ENCODE measurements around the gene ERCC6. TPM values are rescaled to one million over a fixed set of nuclear protein-coding genes. Genes with fewer than 3 reads are reported as not detected.

Gene ERCC6
- total RNA-seq, 2 experiments from 2014 or later, result 14.2 to 16.2 TPM

DNA sequence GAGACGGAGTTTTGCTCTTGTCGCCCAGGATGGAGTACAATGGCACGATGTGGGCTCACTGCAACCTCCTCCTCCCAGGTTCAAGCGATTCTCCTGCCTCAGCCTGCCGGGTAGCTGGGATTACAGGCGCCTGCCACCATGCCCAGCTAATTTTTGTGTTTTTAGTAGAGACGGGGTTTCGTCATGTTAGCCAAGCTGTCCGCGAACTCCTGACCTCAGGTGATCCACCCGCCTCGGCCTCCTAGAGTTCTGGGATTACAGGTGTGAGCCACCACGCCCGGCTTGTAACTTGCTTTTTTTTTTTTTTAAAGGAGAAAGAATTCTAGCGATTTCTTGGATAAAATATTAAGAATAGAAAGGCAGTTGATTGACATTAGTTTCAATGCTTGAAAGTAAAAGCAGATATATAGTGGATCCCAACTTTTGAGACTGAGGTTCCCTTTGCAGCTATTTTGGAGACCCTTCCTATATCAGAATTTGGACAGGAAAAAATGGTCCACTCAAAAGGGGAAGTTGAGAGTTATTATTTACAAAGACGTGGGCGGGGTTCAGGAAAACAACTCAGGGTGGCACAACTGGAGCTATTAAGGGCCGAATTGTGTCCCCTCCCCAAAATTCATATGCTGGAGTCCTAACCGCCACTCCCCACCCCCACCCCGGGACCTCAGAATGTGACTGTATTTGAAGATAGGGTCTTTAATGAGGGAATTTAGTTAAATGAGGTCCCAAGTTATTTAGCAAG lies 1.3 kb upstream of the ERCC6 start:
- peaks cover 2% of the 10 kb centered on the region for H3K9me3 Mint-ChIP-seq
- H3K4me3 Mint-ChIP-seq, result peak overlapping the region; percentile 90
- H3K36me3 Mint-ChIP-seq (ENCODE audit: low read depth), result peaks cover 3% of the 10 kb centered on the region
- intact Hi-C loops (cut with micrococcal nuclease), result no loop called here
- H3K27ac Mint-ChIP-seq, result no peak overlapping the region
- H3K27me3 Mint-ChIP-seq (ENCODE audit: low read depth), result peaks cover 15% of the 10 kb centered on the region
- H3K4me1 Mint-ChIP-seq (ENCODE audit: low read depth), result peaks cover 26% of the 10 kb centered on the region
- no peak for DNase-seq
- CTCF ChIA-PET, result no interaction called here

DNA sequence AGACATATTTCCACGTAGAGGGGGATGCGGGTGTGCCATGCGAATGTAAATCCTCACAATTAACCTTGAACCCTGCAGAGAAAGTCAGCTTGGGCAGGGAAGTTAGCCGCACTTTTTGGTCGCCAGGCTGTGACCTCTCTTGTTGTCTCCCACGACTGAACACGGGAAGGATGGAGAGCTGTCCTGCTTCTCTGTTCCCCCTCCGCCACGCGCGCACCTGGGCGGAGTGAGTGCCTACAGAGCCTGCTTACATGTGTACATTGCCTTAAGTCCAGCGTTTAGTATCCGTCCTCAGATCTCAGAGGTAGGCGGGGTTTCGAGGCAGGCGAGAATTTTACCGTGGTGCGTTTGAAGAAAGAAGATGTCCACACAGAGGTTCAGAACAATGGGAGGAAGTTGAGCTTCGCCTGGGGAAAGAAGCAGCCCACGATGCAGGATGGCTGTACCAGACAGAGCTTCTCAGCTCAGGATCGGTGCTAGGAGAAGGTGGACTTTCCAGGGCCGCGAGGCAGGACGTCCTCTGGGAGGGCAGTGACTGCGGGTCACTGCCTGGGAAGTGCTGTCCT lies 482 bp upstream of the ERCC6 start:
- Mint-ChIP-seq H3K27ac (peak overlapping the region; percentile 92), H3K27me3 (ENCODE audit: low read depth) (peaks cover 15% of the 10 kb centered on the region), H3K36me3 (ENCODE audit: low read depth) (peaks cover 3% of the 10 kb centered on the region), H3K9me3 (no peaks in the 10 kb centered on the region), H3K4me3 (peak overlapping the region; percentile 90), H3K4me1 (ENCODE audit: low read depth) (peaks cover 32% of the 10 kb centered on the region)
- DNase-seq, result peak; percentile 36
- intact Hi-C loops (cut with micrococcal nuclease), result loop anchor here (2.0 to 5.0 kb wide), 6 partner anchors 357 to 1233 kb away; partner anchors contain the start of genes MAPK8, PARG and TIMM23B
- CTCF ChIA-PET, result interaction anchor here (1.3 to 2.5 kb wide), 4 partner anchors 12 to 883 kb away, joined by 3 to 6 read pairs (median 4); no protein-coding TSS in a partner anchor

DNA sequence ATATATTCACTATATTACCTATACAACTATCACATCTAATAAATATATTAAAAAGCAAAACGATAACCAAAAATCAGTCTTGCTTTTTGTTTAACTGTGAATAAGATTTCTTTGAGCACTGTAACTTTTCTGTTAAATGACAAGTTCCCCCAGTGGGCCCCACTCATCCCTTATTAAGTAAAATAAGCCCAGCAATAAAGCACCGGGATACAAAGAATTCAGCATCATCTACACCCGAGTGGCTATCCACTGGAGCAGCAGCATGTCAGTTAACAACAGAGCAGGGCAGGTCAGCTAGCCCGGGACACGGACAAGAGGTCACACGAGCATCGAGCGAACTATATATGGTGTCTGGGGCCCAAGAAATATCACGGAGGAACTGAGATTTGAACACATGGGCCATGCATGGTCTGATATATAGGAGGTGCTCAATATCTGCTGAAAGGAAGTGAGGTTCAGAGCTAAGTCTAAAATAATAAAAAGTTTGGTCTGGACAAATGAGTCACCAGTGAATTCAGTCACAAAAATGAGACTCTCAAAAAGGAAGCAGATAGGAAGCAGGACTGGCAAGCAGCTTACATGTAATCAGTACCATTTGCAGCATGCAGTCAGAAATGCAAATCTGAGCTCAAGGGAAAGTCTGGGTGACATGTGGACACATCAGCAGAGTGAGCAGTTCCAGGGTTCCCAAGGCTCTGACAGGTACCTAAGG lies 4.1 kb downstream of the ERCC6 start:
- Mint-ChIP-seq H3K27me3 (ENCODE audit: low read depth) (peaks cover 3% of the 10 kb centered on the region), H3K36me3 (ENCODE audit: low read depth) (peaks cover 11% of the 10 kb centered on the region), H3K4me3 (no peak overlapping the region), H3K4me1 (ENCODE audit: low read depth) (peaks cover 40% of the 10 kb centered on the region), H3K27ac (no peak overlapping the region), H3K9me3 (no peaks in the 10 kb centered on the region)
- CTCF ChIA-PET, result no interaction called here
- DNase-seq, result peak; percentile 51
- intact Hi-C loops (cut with micrococcal nuclease), result loop anchor here (1.0 to 5.0 kb wide), 5 partner anchors 27 to 1007 kb away; partner anchors contain the start of genes PARG and TIMM23B

DNA sequence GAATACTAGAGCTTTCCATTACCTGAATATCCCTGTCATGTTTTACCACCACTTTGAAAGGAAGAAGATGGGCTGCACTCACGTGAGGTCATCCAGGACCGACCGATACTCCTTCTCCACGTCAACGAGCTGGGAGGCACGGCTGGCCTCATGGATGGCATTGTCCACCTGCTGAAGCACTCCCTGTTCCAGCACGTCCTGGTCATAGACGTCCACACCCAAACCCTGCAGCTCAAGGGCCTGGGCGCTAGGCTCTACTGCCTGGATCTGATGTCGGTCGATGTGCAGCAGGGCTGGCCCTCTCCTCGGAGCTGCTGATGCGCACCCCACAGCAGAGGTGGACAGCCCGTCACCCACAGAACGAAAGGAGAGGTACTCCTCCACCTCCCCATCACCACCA lies 6.5 kb downstream of the ERCC6 start:
- Mint-ChIP-seq H3K4me3 (no peak overlapping the region), H3K4me1 (ENCODE audit: low read depth) (peaks cover 32% of the 10 kb centered on the region), H3K27me3 (ENCODE audit: low read depth) (no peaks in the 10 kb centered on the region), H3K9me3 (no peaks in the 10 kb centered on the region), H3K36me3 (ENCODE audit: low read depth) (peaks cover 27% of the 10 kb centered on the region), H3K27ac (no peak overlapping the region)
- CTCF ChIA-PET, result no interaction called here
- intact Hi-C loops (cut with micrococcal nuclease), result no loop called here
- no peak for DNase-seq

DNA sequence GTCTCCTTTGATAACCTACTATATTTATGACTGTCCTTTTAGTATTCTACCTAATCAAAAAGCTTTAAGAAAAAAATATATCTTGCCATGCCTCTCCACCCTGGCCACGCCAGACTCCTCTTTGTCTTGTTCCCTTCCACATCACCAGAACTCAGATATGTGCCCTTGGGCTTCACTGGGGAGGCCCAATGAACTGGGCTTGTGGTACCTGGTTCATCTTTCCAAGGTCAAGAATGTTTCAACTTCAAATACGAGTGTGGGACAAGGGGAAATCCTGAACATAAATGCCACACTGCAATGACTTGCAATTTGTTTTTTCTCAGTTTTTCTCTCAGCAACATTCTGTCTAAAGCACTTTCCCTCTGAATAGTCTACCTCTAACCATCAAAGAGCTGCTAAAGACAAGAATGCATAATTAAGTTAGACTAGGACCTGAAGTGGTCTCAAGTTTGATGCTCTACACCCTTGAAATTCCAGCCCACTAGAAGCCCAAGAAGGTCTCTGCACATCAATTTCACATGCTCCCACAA lies 9.9 kb downstream of the ERCC6 start:
- peaks cover 11% of the 10 kb centered on the region for H3K4me1 Mint-ChIP-seq (ENCODE audit: low read depth)
- no peak for DNase-seq
- H3K27ac Mint-ChIP-seq, result no peak overlapping the region
- intact Hi-C loops (cut with micrococcal nuclease), result no loop called here
- no peak overlapping the region for H3K4me3 Mint-ChIP-seq
- H3K9me3 Mint-ChIP-seq, result no peaks in the 10 kb centered on the region
- no peaks in the 10 kb centered on the region for H3K27me3 Mint-ChIP-seq (ENCODE audit: low read depth)
- H3K36me3 Mint-ChIP-seq (ENCODE audit: low read depth), result peaks cover 42% of the 10 kb centered on the region
- CTCF ChIA-PET, result interaction anchor here (0.7 to 1.2 kb wide), 2 partner anchors 10 to 66 kb away, joined by 3 read pairs; partner anchors contain the start of gene ERCC6

DNA sequence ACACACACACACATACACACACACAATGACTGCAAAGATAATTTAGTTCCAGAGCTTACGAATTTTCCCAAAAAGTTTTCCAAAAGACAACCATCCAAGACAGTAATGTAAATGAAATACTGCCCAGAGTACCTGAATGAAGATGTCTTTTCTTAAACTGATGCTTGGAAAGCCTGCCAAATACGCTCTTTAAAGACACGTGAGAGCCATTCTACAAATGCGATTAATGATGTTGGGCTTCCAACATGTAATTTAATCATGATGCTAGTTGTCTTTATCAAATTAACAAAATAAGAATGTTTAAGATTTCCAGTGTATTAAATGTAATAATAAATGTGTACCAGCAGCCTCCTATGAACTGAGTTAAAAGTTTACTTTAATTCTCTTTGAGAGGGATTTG lies 11.1 kb downstream of the ERCC6 start:
- H3K27ac Mint-ChIP-seq, result no peak overlapping the region
- CTCF ChIA-PET, result interaction anchor here (1.1 to 1.4 kb wide), 3 partner anchors 11 to 546 kb away, joined by 3 to 5 read pairs (median 4); partner anchors contain the start of gene ERCC6
- no peak for DNase-seq
- no peak overlapping the region for H3K4me3 Mint-ChIP-seq
- H3K36me3 Mint-ChIP-seq (ENCODE audit: low read depth), result peaks cover 45% of the 10 kb centered on the region
- no peaks in the 10 kb centered on the region for H3K9me3 Mint-ChIP-seq
- no peaks in the 10 kb centered on the region for H3K27me3 Mint-ChIP-seq (ENCODE audit: low read depth)
- H3K4me1 Mint-ChIP-seq (ENCODE audit: low read depth), result peaks cover 11% of the 10 kb centered on the region
- intact Hi-C loops (cut with micrococcal nuclease), result no loop called here

DNA sequence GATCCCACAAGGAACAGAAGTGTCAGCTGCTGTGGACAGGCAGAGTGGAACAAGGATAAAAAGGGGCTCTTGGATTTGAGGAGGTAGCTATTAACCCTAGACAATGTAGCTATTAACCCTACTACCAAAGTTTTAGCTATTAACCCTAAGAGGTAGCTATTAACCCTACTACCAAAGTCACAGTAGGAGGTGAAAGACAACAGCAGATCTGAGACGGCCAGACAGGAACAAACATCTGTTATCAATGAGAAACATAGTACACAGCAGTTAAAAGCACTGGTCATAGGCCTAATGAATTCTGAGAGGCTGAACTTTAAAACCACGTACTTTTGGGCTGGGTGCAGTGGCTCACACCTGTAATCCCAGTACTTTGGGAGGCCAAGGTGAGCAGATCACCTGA lies 11.9 kb downstream of the ERCC6 start:
- H3K4me3 Mint-ChIP-seq, result no peak overlapping the region
- intact Hi-C loops (cut with micrococcal nuclease), result no loop called here
- H3K27ac Mint-ChIP-seq, result no peak overlapping the region
- peaks cover 11% of the 10 kb centered on the region for H3K4me1 Mint-ChIP-seq (ENCODE audit: low read depth)
- H3K27me3 Mint-ChIP-seq (ENCODE audit: low read depth), result no peaks in the 10 kb centered on the region
- CTCF ChIA-PET, result interaction anchor here (0.6 to 1.4 kb wide), 4 partner anchors 10 to 546 kb away, joined by 3 to 5 read pairs (median 4); partner anchors contain the start of gene ERCC6
- H3K36me3 Mint-ChIP-seq (ENCODE audit: low read depth), result peaks cover 48% of the 10 kb centered on the region
- no peaks in the 10 kb centered on the region for H3K9me3 Mint-ChIP-seq
- no peak for DNase-seq

DNA sequence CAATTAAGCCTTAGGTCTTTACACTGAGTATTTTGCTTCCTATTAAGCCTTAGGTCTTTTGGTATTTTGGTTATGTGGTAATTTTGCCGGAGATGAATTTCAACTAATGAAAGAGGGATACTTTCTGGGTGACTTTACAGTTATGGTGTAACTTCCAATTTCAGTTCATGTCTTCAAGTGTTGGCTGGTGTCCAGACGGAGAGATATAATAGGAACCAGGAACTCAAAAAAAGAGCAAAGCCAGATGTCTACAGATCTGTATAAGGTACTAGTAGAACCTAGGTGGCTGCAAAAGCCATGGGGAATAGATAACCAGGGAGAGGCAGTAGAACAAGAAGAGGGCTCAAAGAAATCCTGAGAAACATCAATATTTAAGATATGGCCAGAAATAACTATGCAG lies 12.3 kb downstream of the ERCC6 start:
- Mint-ChIP-seq H3K9me3 (no peaks in the 10 kb centered on the region), H3K4me3 (no peak overlapping the region), H3K27me3 (ENCODE audit: low read depth) (no peaks in the 10 kb centered on the region), H3K4me1 (ENCODE audit: low read depth) (peaks cover 8% of the 10 kb centered on the region), H3K27ac (no peak overlapping the region), H3K36me3 (ENCODE audit: low read depth) (peaks cover 45% of the 10 kb centered on the region)
- CTCF ChIA-PET, result interaction anchor here (1.1 to 1.4 kb wide), 3 partner anchors 12 to 545 kb away, joined by 3 to 5 read pairs (median 4); partner anchors contain the start of gene ERCC6
- no peak for DNase-seq
- intact Hi-C loops (cut with micrococcal nuclease), result no loop called here

DNA sequence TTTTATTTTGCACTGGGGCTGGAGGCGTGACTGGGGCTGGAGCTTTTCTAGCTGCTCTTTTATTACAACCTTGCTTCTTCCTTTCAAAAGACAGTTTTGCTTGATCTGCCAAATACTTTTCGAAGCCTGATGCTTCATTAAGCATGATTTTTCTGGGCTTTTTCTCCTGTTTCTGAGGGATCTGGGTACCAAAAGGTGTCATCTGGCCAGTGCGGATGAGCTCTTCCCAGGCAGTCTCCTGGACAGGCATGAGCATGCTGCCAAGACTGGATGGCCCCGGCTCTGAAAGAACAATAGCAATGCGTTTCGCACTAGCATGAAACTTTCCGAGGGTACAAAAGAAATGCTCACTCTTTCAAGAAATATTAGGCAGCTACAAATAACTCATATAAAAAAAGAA lies 14.4 kb downstream of the ERCC6 start:
- no peak overlapping the region for H3K4me3 Mint-ChIP-seq
- H3K36me3 Mint-ChIP-seq (ENCODE audit: low read depth), result peaks cover 49% of the 10 kb centered on the region
- intact Hi-C loops (cut with micrococcal nuclease), result no loop called here
- H3K27ac Mint-ChIP-seq, result no peak overlapping the region
- CTCF ChIA-PET, result interaction anchor here (2.4 kb wide), 1 partner anchor 12 kb away, joined by 6 read pairs; no protein-coding TSS in a partner anchor
- DNase-seq, result no peak
- H3K27me3 Mint-ChIP-seq (ENCODE audit: low read depth), result no peaks in the 10 kb centered on the region
- no peaks in the 10 kb centered on the region for H3K9me3 Mint-ChIP-seq
- peaks cover 4% of the 10 kb centered on the region for H3K4me1 Mint-ChIP-seq (ENCODE audit: low read depth)

DNA sequence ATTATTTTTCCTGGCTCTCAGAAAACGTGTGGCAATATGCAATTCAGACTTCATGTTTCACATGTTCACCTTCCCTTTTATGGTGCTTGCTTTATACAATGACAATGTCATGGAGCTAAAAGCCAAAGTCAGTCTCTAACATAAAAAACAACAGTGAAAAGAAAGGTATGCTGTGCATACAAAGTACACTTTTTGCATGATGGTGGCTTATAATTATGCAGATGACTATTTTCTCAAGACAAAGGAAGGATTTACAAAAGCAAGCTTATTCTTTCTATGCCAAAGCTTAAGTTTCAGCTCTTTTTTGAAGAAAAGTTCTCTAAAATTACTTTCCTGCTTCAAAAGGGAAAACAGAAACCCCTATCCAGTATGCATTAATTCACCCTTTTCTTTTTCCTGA lies 15.6 kb downstream of the ERCC6 start:
- no peaks in the 10 kb centered on the region for H3K27me3 Mint-ChIP-seq (ENCODE audit: low read depth)
- intact Hi-C loops (cut with micrococcal nuclease), result no loop called here
- CTCF ChIA-PET, result interaction anchor here (0.6 to 1.3 kb wide), 5 partner anchors 11 to 245 kb away, joined by 3 to 5 read pairs (median 3); no protein-coding TSS in a partner anchor
- no peaks in the 10 kb centered on the region for H3K9me3 Mint-ChIP-seq
- DNase-seq, result no peak
- no peak overlapping the region for H3K4me3 Mint-ChIP-seq
- H3K27ac Mint-ChIP-seq, result no peak overlapping the region
- H3K4me1 Mint-ChIP-seq (ENCODE audit: low read depth), result no peaks in the 10 kb centered on the region
- H3K36me3 Mint-ChIP-seq (ENCODE audit: low read depth), result peaks cover 46% of the 10 kb centered on the region

DNA sequence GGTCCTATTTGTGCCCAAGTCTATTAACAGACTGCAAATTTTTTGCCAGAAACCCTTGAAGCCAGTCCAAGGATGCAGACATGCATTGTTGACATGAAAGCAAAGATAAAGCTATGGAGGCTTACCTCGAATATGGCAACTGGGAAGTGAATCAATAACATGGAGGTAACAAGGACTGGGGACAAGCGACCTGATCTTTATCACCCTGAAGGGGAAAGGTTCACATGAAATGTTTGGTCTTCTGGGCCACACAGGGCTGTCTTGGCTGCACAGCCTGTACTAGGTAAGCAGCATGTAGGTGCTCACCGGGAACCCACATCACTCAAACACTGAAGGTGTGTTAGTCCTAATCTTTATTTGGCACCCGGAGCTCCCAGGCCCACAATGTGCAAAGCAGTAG lies 17.9 kb downstream of the ERCC6 start:
- Mint-ChIP-seq H3K4me3 (no peak overlapping the region), H3K4me1 (ENCODE audit: low read depth) (no peaks in the 10 kb centered on the region), H3K36me3 (ENCODE audit: low read depth) (peaks cover 43% of the 10 kb centered on the region), H3K27me3 (ENCODE audit: low read depth) (no peaks in the 10 kb centered on the region), H3K27ac (no peak overlapping the region), H3K9me3 (no peaks in the 10 kb centered on the region)
- intact Hi-C loops (cut with micrococcal nuclease), result no loop called here
- CTCF ChIA-PET, result interaction anchor here (1.0 to 4.4 kb wide), 4 partner anchors 8 to 863 kb away, joined by 3 to 21 read pairs (median 4); no protein-coding TSS in a partner anchor
- DNase-seq, result no peak

Data from activated naive CD4-positive, alpha-beta T cell treated with anti-CD3 and anti-CD28 coated beads for 36 hours (primary cell).